Stimulated activated CD8-positive, alpha-beta memory T cell treated with anti-CD3 and anti-CD28 coated beads, Interleukin-7, amount 100 ng/mL, for 24 hours (primary cell): Measurements from ENCODE around the gene ZNF490.
"Not testable (repeated sequence)": the region's sequence is repeated elsewhere in the genome, so short reads cannot be mapped to it uniquely, and the experiment has no call there.

Experiments
- DNase-seq: peaks from one replicate; pipeline ENCODE4 v3.0.0-alpha.2; 2020; ENCODE audit warnings: low read depth

Gene ZNF490

DNA sequence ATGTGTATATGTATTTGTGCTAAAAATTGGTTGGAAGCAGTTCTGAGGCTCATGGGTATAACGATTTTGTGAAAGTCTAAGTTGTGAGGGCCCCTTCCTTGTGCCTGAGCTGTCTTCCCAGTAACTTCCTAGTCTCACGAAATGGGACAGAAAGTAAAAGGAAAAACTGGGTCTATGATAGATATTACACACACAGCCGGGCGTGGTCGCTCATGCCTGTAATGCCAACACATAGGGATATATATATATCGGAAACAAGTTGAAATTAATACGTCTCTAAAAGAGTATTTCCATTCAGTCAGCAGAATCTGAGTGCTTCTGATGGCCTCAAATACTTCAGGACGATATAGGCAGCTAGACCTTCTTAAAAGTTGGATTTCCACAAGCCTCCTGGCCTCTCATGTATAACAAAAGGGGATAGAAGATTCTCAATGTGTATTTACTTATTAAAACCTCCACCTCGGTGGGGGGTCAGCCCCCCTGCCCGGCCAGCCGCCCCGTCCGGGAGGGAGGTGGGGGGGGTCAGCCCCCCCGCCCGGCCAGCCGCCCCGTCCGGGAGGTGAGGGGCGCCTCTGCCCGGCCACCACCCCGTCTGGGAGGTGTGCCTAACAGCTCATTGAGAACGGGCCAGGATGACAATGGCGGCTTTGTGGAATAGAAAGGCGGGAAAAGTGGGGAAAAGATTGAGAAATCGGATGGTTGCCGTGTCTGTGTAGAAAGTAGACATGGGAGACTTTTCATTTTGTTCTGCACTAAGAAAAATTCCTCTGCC is 10.8 kb upstream of the ZNF490 start:
- not testable (repeated sequence) for DNase-seq

DNA sequence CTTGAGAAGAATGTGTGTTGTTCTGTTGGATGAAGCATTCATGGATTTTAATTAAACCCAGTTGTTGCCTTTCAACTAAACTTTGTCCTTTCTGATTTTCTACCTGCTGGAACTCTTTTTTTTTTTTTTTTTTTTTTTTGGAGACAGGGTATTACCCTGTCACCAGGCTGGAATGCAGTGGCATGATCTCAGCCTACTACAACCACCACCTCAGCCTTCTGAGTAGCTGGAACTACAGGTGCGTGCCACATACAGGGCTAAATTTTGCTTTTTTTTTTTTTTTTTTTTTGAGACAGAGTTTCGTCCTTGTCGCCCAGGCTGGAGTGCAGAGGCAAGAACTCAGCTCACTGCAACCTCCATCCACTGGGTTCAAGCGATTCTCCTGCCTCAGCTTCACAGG is 7.0 kb upstream of the ZNF490 start:
- DNase-seq, result no peak

DNA sequence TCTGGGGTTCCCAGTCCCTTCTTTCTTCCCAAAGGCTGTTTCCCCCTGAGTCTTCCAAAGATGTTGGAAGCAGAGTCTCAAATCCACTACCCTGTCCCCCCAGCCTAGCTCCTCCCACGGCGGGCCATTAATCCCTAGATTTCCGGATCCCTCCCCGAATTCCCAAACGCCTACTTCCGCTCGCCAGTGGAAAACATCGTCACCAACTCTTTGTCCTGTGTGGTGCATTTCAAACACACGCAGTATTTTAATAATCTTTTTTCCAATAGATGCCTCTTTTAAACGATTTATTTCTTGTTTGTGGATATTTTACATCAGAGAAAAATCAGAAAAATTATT is 717 bp upstream of the ZNF490 start:
- no peak for DNase-seq

DNA sequence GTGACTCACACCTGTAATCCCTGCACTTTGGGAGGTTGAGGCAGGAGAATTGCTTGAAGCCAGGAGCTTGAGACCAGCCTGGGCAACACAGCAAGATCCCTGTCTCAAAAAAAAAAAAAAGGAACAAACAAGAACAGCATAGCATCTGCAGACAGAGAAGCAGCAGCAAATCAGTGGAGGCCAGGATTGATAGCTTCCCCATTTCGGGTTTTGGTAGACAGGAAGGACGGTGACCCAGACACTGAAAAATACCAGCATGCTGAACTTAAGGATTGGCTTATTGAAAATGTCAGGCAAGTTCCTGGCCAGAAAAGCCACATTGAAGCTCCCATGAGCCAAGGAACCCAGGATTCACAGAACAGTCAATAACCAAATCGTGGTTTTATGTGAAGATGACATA is 3.0 kb downstream of the ZNF490 start:
- no peak for DNase-seq

DNA sequence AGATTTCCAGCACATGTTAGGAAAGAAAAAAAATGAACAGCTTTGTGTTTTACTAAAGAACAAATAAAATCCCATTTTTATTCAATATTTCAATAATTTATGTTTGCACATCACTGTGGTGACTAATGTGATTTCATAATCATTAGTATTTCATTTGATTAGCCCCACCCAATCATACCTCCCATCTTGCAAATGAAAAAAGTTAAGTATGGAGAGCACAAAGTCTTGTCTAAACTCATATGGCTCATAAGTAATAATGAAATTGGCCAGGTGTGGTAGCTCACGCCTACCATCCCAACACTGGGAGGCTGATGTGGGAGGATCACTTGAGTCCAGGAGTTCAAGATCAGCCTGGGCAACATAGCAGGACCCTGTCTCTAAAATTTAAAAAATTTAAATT is 3.8 kb downstream of the ZNF490 start:
- DNase-seq, result no peak

DNA sequence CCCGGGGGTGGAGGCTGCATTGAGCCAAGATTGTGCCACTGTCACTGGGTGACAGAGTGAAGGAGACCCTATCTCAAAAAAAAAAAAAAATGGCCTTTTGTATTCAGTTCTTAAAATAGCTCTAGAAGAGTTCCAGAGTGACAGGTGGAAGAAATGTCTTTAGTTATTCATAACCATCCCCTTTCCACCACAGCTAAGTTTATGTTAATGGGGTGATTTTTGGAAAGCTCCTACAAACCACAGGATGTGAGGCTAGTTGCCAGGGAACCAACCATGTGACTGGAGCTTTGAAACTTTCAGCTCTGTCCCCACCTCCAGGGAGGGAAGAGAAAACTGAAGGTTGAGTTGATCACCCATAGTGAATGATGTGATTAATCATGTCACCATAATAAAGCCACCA is 6.9 kb downstream of the ZNF490 start:
- peak; percentile 18 for DNase-seq

DNA sequence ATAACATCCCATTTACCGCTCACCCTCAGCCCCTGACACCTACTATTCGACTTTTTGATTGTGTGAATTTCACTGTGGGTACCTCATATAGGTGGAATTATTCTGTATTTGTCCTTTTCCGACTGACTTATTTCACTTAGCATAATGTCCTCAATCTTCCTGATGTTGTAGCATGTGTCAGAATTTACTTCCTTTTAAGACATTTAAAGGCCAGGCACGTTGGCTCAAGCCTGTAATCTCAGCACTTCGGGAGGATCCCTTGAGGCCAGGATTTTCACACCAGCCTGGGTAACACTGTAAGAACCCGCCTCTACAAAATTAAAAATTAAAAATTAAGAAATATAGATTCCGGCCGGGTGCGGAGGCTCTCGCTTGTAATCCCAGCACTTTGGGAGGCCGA is 13.0 kb downstream of the ZNF490 start:
- no peak for DNase-seq

DNA sequence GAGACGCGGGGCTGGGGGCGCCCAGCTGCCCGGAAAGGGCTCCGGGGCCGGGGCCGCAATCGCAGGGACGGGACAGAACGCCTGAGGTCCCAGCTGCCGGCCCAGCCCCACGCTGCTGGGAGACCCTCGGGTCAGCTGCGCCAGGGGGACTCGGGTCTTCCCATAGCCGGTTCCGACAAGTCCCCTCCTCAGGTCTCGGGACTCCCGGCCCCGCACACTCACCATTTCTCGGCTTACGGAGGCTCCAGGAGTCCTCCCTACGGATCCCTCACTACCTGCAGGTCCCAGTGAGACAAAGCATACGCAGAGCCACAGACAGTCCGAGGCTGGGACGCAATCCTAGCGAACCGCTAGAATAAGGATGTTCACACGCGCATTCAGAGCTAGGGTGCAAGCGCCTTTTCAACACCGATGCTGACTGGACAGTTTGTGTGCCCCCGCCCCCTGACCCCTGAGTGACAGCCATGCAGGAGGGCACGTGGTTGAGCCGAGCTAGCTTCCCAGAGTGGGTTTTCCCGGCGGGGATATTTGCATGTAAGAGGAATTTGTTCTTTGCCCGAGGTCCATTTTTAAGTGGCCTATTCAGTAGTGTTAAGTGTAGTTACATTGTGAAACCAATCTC is 13.6 kb downstream of the ZNF490 start:
- no peak for DNase-seq

DNA sequence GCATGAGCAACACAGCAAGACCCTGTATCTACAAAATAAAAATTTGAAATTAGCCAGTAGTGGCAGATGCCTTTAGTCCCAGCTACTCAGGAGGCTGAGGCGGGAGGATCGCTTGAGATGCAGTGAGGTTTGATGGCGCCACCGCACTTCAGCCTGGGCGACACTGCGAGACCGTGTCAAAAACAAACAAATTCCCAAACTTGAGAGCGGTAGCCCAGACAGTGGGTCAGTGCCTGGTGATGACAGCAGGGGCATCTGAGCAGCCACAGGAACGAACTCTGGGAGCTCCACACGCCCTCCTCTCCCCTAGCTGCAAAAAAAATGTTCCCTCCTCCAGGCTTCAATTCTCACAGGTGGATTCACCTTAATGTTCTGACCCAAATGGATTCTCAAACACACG is 14.1 kb downstream of the ZNF490 start:
- DNase-seq, result no peak

DNA sequence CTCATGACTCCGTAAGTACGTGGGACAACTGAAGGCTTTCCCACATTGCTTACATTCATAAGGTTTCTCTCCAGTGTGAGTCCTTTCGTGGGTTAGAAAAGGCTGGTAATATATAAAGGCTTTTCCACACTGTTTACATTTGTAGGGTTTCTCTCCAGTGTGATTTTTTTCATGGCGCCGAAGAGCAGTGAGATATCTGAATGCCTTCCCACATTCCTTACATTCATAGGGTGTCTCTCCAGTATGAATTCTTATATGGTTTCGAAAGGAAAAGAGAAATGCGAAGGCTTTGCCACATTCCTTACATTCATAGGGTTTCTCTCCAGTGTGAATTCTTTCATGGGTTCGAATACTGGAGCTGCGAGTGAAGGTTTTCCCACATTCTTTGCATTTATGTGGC is 29.5 kb downstream of the ZNF490 start:
- DNase-seq, result no peak

DNA sequence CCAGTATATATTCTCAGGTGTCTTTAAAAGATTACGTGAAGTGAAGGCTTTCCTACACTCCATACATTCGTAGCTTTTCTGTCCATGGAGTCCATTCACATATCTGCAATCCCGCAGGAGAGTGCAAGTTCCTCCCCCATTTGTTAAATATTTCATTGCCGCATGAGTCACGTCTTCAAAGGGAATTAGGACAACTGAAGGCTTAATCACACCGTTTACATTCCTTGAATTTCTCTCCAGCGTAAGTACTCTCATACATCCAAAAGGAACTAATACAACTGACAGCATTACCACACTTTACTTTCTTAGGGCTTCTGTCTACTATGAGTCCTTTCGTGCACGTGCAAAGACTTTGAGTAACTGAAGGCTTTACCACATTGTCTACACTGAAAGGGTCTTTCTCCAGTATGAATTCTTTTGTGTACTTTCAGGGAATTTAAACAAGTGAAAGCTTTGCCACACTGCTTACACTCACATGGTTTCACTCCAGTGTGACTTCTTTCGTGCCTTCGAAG is 30.4 kb downstream of the ZNF490 start:
- DNase-seq, result no peak

DNA sequence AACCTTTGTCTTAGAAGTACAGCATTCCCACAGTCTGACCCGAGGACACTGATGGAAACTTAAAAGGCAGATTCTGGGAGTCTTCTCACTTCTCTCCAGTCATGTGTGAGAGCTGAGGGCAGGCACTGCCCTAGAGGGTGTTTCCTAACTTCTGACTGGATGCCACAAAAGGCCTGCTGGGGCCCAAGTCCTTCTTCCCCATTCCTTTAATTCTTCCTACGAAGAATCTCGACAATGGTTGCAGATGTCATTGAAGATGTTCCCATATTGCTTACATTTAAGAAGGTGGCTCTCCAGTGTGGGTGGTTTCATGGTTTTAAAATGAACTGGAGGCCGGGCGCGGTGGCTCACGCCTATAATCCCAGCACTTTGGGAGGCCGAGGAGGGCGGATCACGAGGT is 32.0 kb downstream of the ZNF490 start:
- no peak for DNase-seq

DNA sequence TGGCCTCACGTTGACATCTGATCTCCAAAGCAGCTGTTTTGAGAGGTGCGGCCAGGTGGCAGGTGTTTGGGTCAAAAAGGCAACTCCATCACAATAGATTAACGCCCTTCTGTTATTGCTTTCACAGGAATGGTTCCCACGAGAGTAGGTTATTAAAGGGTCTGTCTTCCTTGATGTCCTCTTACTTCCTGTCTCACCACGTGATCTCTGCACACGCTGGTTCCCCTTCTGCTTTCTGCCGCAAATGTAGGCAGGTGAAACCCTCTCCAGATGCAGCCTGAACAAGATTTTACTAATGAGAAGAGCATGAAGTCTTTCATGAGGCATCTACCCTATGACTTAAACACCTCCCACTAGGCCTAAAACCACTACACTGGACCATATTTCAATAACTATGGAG is 36.6 kb downstream of the ZNF490 start:
- no peak for DNase-seq

DNA sequence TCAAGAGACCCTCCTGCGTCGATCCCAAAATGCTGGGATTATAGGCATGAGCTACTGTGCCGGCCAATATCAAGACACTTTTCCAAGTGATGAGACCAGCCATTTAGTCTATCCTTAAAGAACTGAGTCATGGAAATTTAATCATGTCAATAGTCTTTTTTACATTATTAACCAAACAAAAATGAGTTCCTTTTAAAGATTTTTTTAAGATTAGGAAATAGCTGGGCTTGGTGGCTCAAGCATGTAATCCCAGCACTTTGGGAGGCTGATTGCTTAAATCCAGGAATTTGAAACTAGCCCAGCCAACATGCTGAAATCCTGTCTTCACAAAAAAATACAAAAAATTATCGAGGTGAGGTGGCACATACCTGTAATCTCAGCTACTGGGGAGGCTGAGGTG is 42.7 kb downstream of the ZNF490 start:
- no peak for DNase-seq

DNA sequence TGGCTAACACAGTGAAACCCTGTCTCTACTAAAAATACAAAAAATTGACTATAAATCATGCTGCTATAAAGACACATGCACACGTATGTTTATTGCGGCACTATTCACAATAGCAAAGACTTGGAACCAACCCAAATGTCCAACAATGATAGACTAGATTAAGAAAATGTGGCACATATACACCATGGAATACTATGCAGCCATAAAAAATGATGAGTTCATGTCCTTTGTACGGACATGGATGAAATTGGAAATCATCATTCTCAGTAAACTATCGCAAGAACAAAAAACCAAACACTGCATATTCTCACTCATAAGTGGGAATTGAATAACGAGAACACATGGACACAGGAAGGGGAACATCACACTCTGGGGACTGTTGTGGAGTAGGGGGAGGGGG is 44.2 kb downstream of the ZNF490 start:
- DNase-seq, result not testable (repeated sequence)

DNA sequence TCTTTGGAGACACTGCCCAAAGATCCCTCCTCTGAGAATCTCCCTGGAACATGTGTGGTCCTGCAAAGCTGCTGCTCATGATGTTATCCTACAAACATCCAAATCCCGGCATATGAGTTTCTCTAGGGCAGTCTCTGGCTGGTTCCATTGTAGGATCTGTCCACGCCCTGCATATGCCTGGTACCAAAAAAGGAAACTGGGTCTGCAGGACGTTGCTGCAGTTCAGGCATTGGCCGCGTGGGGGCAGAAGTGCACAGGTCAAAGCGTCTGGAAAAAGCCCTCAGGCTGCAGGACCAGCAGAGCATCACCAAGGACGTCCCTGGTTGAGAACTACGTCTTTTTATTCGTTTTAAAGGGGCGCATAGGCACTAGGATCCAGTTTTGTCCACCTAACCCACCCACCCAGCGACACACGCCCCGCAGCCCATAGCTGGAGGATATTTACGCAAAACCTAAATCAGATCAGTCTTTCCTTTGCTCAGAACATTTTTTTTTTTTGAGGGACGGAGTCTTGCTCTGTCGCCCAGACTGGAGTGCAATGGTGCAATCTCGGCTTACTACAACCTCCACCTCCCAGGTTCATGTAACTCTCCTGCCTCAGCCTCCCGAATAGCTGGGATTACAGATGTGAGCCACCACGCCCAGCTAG is 46.5 kb downstream of the ZNF490 start:
- DNase-seq, result peak; percentile 90

DNA sequence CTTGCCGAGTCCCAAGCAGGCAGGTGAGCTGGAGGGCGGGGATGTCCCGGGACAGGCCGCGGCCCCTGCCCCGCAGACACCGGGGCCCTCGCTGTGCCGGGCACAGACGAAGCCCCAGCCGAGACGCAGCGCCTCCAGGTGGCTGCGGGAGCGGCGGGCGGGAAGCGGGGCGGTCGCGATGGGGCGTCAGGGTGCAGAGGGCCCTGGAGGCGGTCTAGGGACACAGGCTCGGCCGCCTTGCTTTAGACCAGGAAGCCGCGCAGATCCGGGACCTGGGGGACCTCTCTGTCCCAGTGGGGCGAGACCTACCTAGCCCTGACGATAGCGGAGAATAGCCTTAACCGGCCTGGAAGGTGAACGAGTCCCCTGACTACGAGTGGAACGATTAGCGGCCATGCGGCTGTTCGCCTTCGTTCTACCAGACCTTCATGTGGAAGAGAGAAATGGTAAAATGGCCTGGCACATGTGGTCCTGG is 55.1 kb downstream of the ZNF490 start:
- no peak for DNase-seq

DNA sequence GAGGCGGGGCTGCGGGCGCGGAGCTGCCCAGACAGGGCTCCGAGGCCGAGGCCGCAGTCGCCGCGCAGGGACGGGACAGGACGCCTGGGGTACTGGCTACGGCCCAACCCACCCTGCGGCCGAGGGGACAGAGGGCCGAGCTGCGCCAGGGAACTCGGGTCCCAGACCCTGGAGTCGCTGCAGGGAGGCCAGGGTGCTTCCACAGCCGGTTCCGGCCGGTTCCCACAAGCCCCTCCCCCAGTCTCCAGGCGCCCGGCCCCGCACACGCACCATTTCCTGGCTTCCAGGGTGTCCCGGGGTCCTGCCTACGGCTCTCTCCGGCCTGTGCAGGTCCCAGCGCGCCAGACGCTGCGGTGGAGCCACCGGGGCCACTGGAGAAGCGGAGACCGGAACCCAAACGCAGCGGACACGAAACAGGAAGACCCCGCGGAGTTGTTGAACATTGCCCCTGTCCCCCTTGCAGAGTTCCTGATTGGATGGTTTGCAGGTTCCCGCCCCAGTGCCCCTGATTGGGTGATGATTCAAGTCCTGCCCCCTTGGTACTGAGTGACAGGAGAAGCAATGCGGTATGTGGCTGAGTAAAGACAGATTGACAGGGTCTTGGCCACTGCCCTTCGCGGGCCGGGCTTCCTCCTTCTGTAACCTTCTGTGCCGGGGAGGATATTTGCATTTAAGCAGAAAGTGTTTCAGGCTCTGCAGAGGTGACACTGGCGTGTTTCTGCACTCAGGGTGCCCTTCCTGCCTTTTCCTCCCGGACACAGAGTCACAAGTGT is 59.4 kb downstream of the ZNF490 start, which contains the start of gene ZNF564:
ZNF564 (minus strand) TSS at position 423 of the 773 bp plus-strand sequence; CDS start at position 273, 150 bp downstream.
- peak; percentile 70 for DNase-seq

DNA sequence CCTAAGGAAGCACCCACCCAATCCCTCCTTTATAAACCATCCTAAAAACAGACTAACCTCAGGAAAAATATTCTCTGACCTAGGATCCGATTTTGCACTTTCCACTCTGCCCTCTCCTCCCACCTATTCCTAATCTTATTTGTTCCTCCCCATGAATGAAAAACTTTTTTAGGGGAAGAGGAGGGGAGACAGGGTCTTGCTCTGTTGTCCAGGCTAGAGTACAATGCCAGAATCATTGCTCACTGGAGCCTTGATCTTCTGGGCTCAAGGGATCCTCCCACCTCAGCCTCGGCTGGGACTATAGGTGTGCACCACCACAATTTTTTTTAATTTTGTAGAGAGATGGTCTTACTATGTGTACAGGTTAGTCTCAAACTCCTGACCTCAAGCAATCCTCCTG is 63.7 kb downstream of the ZNF490 start:
- no peak for DNase-seq

DNA sequence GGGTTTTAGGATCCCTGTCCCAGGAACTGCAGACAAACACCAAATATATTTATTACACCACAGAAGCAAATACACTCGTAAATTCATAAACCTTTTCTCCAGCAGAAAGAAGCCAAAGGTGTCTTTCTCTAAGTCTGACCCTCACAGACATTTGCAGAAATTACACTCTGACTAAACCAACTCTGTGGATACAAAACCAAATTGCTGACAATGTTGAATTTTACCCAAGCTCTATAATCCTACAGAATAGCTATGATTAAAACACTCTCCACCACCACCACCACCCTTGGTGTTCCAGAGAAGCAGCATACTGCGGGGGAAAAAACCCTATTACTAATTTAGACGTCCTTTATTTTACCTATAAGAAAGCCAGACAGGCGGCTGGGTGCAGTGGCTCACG is 64.5 kb downstream of the ZNF490 start:
- DNase-seq, result no peak

DNA sequence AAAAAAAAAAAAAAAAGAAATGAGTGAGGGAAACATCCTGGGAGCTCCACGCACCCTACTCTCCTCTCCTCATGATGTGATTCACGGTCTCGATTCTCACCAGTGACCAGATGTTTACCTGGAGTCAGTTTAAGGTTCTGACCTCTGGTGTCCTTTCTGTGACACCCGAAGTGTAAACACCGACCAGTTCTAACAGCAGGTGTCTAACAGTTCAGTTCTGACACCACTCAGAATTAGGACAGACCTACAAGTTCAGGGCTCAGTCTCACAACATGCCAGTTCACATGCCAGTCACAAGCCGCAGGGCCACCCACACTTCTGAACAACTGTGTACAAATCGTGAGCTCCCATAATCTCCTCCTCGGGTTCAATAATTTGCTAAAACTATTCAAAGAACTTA is 65.3 kb downstream of the ZNF490 start:
- DNase-seq, result no peak

DNA sequence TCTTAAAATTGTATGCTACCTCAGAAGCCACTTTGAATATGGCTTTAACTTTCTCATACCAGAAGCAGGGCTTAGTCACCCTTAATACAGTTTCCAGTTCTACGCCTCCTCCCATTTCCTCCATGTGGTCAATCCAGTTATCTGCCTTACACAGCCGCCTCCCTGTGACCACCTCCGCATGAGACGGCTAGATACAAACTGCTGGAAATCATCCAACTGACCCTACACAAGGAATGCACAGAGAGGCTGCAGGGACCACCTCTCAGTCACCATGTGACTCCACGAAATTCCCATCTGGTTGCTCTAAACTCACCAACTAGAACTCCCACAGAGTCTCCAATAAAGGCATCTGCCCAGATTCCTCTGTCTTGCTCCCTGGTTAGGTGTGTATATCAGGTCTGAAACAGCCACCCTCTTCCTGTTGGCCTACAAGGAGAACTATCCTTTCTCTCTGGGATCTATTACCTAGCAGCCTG is 66.2 kb downstream of the ZNF490 start:
- no peak for DNase-seq
